Upper lobe of left lung (tissue), 6 donors: Measurements from ENCODE around the gene GLUD1. TPM values are rescaled to one million over a fixed set of nuclear protein-coding genes. Genes with fewer than 3 reads are reported as not detected.
A peak's percentile ranks its signal among the peaks of the same experiment; 100 is the strongest.
"Not testable (repeated sequence)": the region's sequence is repeated elsewhere in the genome, so short reads cannot be mapped to it uniquely, and the experiment has no call there.

Source experiments
- ATAC-seq, 2 donors: fragments of 200-7000 bp; cut with Tn5 transposase; one replicate each; pipeline ENCODE4 v1.9.1; 2022; ENCODE audit warnings: mild to moderate bottlenecking in 2 of 2, moderate library complexity in 2 of 2; ENCODE audit not compliant: low FRiP score in 2 of 2
- DNase-seq, 2 donors: peaks; one replicate each; pipeline ENCODE4 v3.0.0-alpha.2; 2019 to 2020
- H3K27ac ChIP-seq, 4 donors: fragments of 200-600 bp; sonication (generic); one replicate each; pipeline ENCODE4 v1.5.1; 2016 to 2019
- H3K27me3 ChIP-seq, 4 donors: fragments of 200-600 bp; sonication (generic); one replicate each; pipeline ENCODE4 v1.5.1; 2017 to 2019
- H3K36me3 ChIP-seq, 4 donors: fragments of 200-600 bp; sonication (generic); one replicate each; pipeline ENCODE4 v1.5.1; 2016 to 2019
- H3K4me1 ChIP-seq, 4 donors: fragments of 200-600 bp; sonication (generic); one replicate each; pipeline ENCODE4 v1.5.1; 2018 to 2019
- H3K4me3 ChIP-seq, 4 donors: fragments of 200-600 bp; sonication (generic); one replicate each; pipeline ENCODE4 v1.5.1; 2017 to 2019; ENCODE audit warnings: mild to moderate bottlenecking in 2 of 4, moderate library complexity in 1 of 4
- H3K9me3 ChIP-seq, 4 donors: fragments of 200-600 bp; sonication (generic); one replicate each; pipeline ENCODE4 v1.5.1; 2018 to 2019
- CTCF ChIP-seq, 6 experiments: fragments of 450-650 bp in 4 of 6; fragments of 200-600 bp in 2 of 6; sonication (generic) in 2 of 6; IDR thresholded peaks; one replicate each; pipeline ENCODE4 v1.5.1; 2016 to 2019; ENCODE audit warnings: antibody characterized with exemption in 6 of 6
- EP300 ChIP-seq, 4 donors: sonication (generic); formaldehyde crosslinking; IDR thresholded peaks; one replicate each; pipeline ENCODE4 v1.5.1; 2017; ENCODE audit warnings: antibody characterized with exemption in 4 of 4, control low read depth in 2 of 4
- POLR2A ChIP-seq, 4 donors: fragments of 450-650 bp; IDR thresholded peaks; one replicate each; pipeline ENCODE4 v1.5.1; 2016 to 2017; ENCODE audit warnings: antibody characterized with exemption in 4 of 4, mild to moderate bottlenecking in 2 of 4
- POLR2AphosphoS5 ChIP-seq, 2 donors: sonication (generic); formaldehyde crosslinking; IDR thresholded peaks; one replicate each; pipeline ENCODE4 v1.5.1; 2017; ENCODE audit warnings: antibody characterized with exemption in 2 of 2
- WGBS, 2 donors: methylation state at CpG; one replicate each; pipeline ENCODE4 v1.1.5; 2017 to 2018; 5-methylcytosine and 5-hydroxymethylcytosine counted together
- total RNA-seq, 6 donors: library from RNA; depleted of rRNA in 4 of 6; stranded (reverse); fragments of >200 nt in 4 of 6; gene quantifications; one replicate each; pipeline versions ENCODE4 v1.1.0 to v1.2.1, GENCODE V29; 2016 to 2021
- donor health status: DM: no; HTN: no; CAD: no; lungs with moderate emphysema.
- donor health status: DM: no; HTN: yes; CAD: no; lungs with severe emphysema.

GLUD1 gene
- total RNA-seq, 6 donors from 2014 or later: 66.0 to 144 (median 116) TPM

DNA sequence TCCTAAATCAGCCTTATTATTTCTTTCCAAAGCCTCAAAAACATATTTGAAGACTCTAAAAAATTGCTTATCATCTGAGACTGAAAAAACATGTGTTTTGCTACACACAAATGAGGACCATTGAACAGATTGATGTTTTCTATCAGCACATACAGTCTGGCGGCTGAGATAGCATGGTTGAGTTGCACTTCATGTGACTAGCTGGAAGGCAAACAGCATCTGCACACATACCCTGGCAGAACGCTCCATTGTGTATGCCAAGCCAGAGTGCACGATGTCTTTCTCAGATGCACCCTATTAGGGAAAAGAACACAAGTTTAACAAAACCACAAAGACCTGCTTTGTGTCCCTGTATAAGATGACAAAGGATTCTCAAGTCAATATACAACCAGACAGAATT, 41.5 kb downstream of the GLUD1 start:
- WGBS, 2 donors: 79 to 88% methylated on average over 3 of the region's 3 CpGs
- Histone ChIP-seq H3K4me1 (peaks cover 3 to 21% (median 6%) of the 10 kb centered on the region in 4 donors), H3K9me3 (no peaks in the 10 kb centered on the region), H3K27ac (no peak overlapping the region), H3K4me3 (no peak overlapping the region), H3K27me3 (no peaks in the 10 kb centered on the region), H3K36me3 (peaks cover 4 to 96% (median 54%) of the 10 kb centered on the region in 4 donors)
- ATAC-seq: no peak
- DNase-seq: no peak
- peak in 1 of 2 donors; percentile 54 for TF ChIP-seq POLR2AphosphoS5 (IDR thresholded peaks at IDR 0.05)
- no peak for TF ChIP-seq EP300 (IDR thresholded peaks at IDR 0.05)
- TF ChIP-seq CTCF (IDR thresholded peaks at IDR 0.05): no peak
- no peak for TF ChIP-seq POLR2A (IDR thresholded peaks at IDR 0.05)

- Histone ChIP-seq H3K4me1 (no peaks in the 10 kb centered on the region), H3K4me3 (no peak overlapping the region), H3K9me3 (no peaks in the 10 kb centered on the region), H3K27ac (no peak overlapping the region), H3K36me3 (peaks cover 0 to 57% (median 20%) of the 10 kb centered on the region in 4 donors), H3K27me3 (no peaks in the 10 kb centered on the region)
- 78 to 94% methylated on average over 6 of the region's 6 CpGs for WGBS, 2 donors
- TF ChIP-seq EP300 (IDR thresholded peaks at IDR 0.05) (no peak), CTCF (IDR thresholded peaks at IDR 0.05) (no peak), POLR2A (IDR thresholded peaks at IDR 0.05) (no peak), POLR2AphosphoS5 (IDR thresholded peaks at IDR 0.05) (no peak)
- no peak for DNase-seq
- ATAC-seq: no peak
Observed at GRCh38 chr10:87045434-87045938, 49.2 kb downstream of the GLUD1 start.

GRCh38 chr10:87043579-87043978, 51.1 kb downstream of the GLUD1 start:
- not testable (repeated sequence) for DNase-seq, H3K9me3 ChIP-seq, H3K27me3 ChIP-seq, H3K27ac ChIP-seq, H3K4me3 ChIP-seq, H3K4me1 ChIP-seq, ATAC-seq
- 93 to 95% methylated on average over 7 of the region's 7 CpGs for WGBS, 2 donors
- peaks cover 0 to 40% (median 16%) of the 10 kb centered on the region in 4 donors for H3K36me3 ChIP-seq

DNA sequence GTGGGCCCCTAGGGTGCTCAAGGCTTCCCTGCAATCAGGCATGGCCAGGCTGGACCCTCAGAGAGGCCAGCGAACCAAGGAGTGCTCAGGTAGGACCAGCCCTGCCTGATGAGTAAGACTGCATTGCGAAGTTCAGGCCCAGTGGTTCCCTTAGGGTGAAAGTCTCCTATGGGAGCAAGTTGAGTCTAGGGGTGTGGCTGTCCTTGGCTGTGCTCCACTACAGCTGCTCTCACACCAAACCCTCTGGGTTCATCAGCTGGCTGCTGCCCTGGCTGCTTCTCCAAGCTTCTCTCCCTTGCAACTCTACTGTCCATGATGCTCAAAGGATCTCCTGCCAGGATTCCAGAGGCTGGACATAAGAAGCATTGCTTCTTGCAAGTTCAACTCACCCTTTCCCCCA, 55.9 kb downstream of the GLUD1 start:
- Histone ChIP-seq H3K4me1 (no peaks in the 10 kb centered on the region), H3K9me3 (no peaks in the 10 kb centered on the region), H3K27me3 (no peaks in the 10 kb centered on the region), H3K27ac (no peak overlapping the region), H3K36me3 (peaks cover 0 to 3% (median 2%) of the 10 kb centered on the region in 4 donors), H3K4me3 (no peak overlapping the region)
- DNase-seq (no peak), ATAC-seq (peak; percentile 28 to 43)
- TF ChIP-seq CTCF (IDR thresholded peaks at IDR 0.05) (no peak), POLR2A (IDR thresholded peaks at IDR 0.05) (no peak), EP300 (IDR thresholded peaks at IDR 0.05) (no peak), POLR2AphosphoS5 (IDR thresholded peaks at IDR 0.05) (no peak)
- 98 to 100% methylated on average over 2 of the region's 2 CpGs for WGBS, 2 donors

DNA sequence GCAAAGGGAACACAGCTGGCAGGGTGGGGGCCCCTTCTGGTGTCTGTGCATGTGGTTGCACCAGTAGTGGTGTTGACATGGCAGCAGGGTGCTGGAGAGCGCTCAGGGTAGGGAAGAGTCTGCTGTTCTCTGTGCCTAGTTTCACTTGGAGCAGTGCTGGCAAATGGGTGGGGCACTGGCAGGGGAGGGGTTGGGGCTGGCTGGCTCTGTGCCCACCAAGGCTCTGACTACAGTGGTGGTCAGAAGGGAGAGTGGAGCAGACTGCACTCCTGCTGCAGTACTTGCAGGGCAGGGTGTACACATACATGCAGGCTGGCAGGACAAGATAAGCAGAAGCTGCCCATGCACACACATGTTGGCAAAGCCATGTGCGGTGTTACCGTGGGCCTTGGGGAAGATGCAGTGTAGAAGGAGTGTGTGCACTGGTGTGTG, 56.3 kb downstream of the GLUD1 start:
- peak; percentile 50 to 63 for ATAC-seq
- no peak overlapping the region for H3K4me3 ChIP-seq
- H3K36me3 ChIP-seq: no peaks in the 10 kb centered on the region
- TF ChIP-seq POLR2AphosphoS5 (IDR thresholded peaks at IDR 0.05): no peak
- no peak for TF ChIP-seq EP300 (IDR thresholded peaks at IDR 0.05)
- no peaks in the 10 kb centered on the region for H3K4me1 ChIP-seq
- 89 to 100% methylated on average over 2 to 3 of the region's 3 CpGs for WGBS, 2 donors
- H3K27me3 ChIP-seq: no peaks in the 10 kb centered on the region
- H3K27ac ChIP-seq: no peak overlapping the region
- peak in 1 of 2 donors; percentile 37 for DNase-seq
- H3K9me3 ChIP-seq: no peaks in the 10 kb centered on the region

DNA sequence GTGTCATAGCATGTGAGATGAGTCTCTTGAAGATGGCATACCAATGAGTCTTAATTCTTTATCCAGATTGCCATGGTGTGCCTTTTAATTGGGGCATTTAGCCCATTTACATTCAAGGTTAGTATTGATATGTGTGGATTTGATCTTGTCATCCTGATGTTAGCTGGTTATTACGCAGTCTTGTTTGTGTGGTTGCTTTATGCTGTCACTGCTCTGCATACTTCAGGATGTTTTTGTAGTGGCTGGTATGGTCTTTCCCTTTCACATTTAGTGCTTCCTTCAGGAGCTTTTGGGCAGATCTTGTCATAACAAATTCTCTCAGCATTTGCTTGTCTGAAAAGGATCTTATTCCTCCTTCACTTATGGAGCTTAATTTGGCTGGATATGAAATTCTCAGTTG, 58.0 kb downstream of the GLUD1 start:
- Histone ChIP-seq H3K36me3 (no peaks in the 10 kb centered on the region), H3K27ac (no peak overlapping the region), H3K27me3 (no peaks in the 10 kb centered on the region), H3K9me3 (no peaks in the 10 kb centered on the region), H3K4me1 (no peaks in the 10 kb centered on the region), H3K4me3 (no peak overlapping the region)
- TF ChIP-seq POLR2AphosphoS5 (IDR thresholded peaks at IDR 0.05) (no peak), CTCF (IDR thresholded peaks at IDR 0.05) (no peak), POLR2A (IDR thresholded peaks at IDR 0.05) (no peak), EP300 (IDR thresholded peaks at IDR 0.05) (no peak)
- ATAC-seq: no peak
- no peak for DNase-seq
- WGBS, 2 donors: 80 to 88% methylated on average over 1 of the region's 1 CpG
